H1 (cell line): ENCODE data around the gene IER5. TPM values are rescaled to one million over a fixed set of nuclear protein-coding genes. Genes with fewer than 3 reads are reported as not detected.

Source experiments
- EP300 ChIP-seq, 2 experiments: IDR thresholded peaks; 1 replicate in 1 of 2; 2 replicates in 1 of 2; pipeline ENCODE4 v1.6.1; 2011 to 2012; ENCODE audit warnings: low read depth in 2 of 2, low read length in 2 of 2, mild to moderate bottlenecking in 2 of 2, borderline replicate concordance in 1 of 2, inconsistent platforms in 1 of 2, moderate library complexity in 1 of 2
- FOSL1 ChIP-seq: IDR thresholded peaks from 2 replicates; pipeline ENCODE4 v1.6.1; 2011; ENCODE audit warnings: mild to moderate bottlenecking, low read depth, low read length, moderate library complexity; ENCODE audit not compliant: insufficient read depth
- GTF2F1 ChIP-seq: IDR thresholded peaks from 2 replicates; pipeline ENCODE4 v1.6.1; 2012; ENCODE audit warnings: low read depth, low read length, improper control_type of control experiment, borderline replicate concordance
- polyA plus RNA-seq, 7 experiments: library from polyadenylated mRNA; depleted of rRNA in 3 of 7; stranded (reverse) in 5 of 7; unstranded in 2 of 7; fragments of >200 nt in 5 of 7; fragments of 200-250 nt in 2 of 7; gene quantifications; 1 replicate in 5 of 7; 2 replicates in 1 of 7; 4 replicates in 1 of 7; pipeline versions ENCODE4 v1.2.1 to v1.2.3, GENCODE V29; 2011 to 2013; ENCODE audit warnings: missing spikeins in 2 of 7, mixed read lengths in 2 of 7
- total RNA-seq: library from RNA; stranded (reverse); fragmentation: NEBNext Ultra II Directional; extraction: Animal tissue kit (Norgen Biotek cat#: 25700); gene quantifications from 2 replicates; pipeline ENCODE4 v1.2.1, GENCODE V29; 2021
- TF ChIP-seq, protein P1 (sequence below): IDR thresholded peaks from 2 replicates; pipeline ENCODE4 v1.6.1; 2012; ENCODE audit warnings: inconsistent platforms
- TF ChIP-seq, protein P2 (sequence below): IDR thresholded peaks from 2 replicates; pipeline ENCODE4 v1.6.1; 2011; ENCODE audit warnings: low read depth, mild to moderate bottlenecking, low read length; ENCODE audit not compliant: insufficient read depth
- TF ChIP-seq, protein P3 (sequence below): IDR thresholded peaks from 2 replicates; pipeline ENCODE4 v1.6.1; 2012; ENCODE audit warnings: inconsistent platforms

Gene IER5
- total and polyA plus RNA-seq, 2 of the 8 experiments (the other 6 are each of a cell fraction or from before 2014, with no cell fraction given) = 3.5 to 7.7 TPM

DNA sequence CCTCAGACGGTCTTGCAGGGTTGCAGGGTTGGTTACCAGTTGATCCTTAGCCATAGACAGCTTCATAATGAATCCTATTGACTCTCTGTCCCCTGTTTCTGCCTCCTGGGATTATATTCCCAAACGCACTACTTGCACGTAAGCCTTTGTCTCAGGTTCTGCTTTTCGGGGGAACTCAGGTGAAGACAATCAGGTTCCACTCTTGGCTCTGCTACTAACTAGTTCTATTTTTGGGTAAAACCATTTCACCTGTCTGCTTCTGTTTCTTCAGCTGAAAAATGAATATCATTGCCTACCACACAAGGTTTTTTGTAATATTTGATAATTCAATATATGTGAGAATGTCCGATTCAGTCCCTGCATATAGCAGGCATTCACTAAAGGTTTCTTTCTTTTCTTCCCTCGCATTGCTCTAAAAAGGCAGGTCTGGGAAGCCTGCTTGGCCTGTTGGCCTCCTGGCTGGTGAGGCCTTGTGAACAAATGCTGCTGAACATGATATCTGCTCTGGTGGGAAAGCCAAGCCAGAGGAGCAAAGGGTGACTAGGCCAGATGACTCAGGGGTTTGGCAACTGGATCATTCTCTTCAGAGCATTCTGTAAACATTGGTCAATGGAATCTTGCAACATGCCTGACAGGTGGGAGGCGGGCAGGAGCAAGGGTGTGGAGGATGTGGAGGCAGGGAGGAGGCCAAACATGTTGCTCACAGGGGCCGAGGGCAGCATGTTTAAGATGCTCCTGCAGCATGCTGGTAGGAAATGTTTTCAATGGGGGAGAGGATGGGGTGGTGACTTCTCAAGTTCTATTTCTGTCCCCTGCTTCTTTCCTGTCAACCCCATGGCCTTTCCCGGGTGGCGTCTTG is 23.8 kb downstream of the IER5 start (continued):
- TF ChIP-seq, protein P1, sequence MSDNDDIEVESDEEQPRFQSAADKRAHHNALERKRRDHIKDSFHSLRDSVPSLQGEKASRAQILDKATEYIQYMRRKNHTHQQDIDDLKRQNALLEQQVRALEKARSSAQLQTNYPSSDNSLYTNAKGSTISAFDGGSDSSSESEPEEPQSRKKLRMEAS = no peak
- TF ChIP-seq, protein P2, sequence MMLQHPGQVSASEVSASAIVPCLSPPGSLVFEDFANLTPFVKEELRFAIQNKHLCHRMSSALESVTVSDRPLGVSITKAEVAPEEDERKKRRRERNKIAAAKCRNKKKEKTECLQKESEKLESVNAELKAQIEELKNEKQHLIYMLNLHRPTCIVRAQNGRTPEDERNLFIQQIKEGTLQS = no peak
- TF ChIP-seq GTF2F1 (no peak), EP300 (IDR thresholded peaks at IDR 0.05; ENCODE audit: borderline replicate concordance in 1 of 2, low read depth in 2 of 2, low read length in 2 of 2) (no peak), FOSL1 (no peak)
- TF ChIP-seq, protein P3, sequence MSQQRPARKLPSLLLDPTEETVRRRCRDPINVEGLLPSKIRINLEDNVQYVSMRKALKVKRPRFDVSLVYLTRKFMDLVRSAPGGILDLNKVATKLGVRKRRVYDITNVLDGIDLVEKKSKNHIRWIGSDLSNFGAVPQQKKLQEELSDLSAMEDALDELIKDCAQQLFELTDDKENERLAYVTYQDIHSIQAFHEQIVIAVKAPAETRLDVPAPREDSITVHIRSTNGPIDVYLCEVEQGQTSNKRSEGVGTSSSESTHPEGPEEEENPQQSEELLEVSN = no peak
- TF ChIP-seq, all 59 proteins: peak for 0
